DOHH2 (cell line): ENCODE results near the gene DAZAP1.

Experiments
- H3F3A ChIP-seq: fragments of 200-600 bp; sonication (generic), shearing (Covaris generic); 2 replicates; pipeline ENCODE4 v1.6.0; 2016; ENCODE audit warnings: antibody characterized with exemption, mild to moderate bottlenecking; ENCODE audit not compliant: control insufficient read depth, insufficient read depth
- H3K27ac ChIP-seq: fragments of 200-600 bp; sonication (generic); 2 replicates; pipeline ENCODE4 v1.5.1; 2014; ENCODE audit warnings: low read depth, mild to moderate bottlenecking, low read length, moderate library complexity
- H3K27me3 ChIP-seq: fragments of 200-600 bp; sonication (generic); 2 replicates; pipeline ENCODE4 v1.6.1; 2014; ENCODE audit warnings: mild to moderate bottlenecking, low read length, mixed read lengths; ENCODE audit not compliant: control insufficient read depth
- H3K36me3 ChIP-seq: fragments of 200-600 bp; sonication (generic); 2 replicates; pipeline ENCODE4 v1.6.1; 2014; ENCODE audit warnings: mild to moderate bottlenecking, low read length, moderate library complexity, mixed read lengths; ENCODE audit not compliant: control insufficient read depth
- H3K4me1 ChIP-seq: fragments of 200-600 bp; sonication (generic); 2 replicates; pipeline ENCODE4 v1.6.1; 2014; ENCODE audit warnings: mild to moderate bottlenecking, low read length, mixed read lengths; ENCODE audit not compliant: control insufficient read depth
- H3K4me2 ChIP-seq: fragments of 200-600 bp; sonication (generic); 2 replicates; pipeline ENCODE4 v1.6.0; 2014; ENCODE audit warnings: mild to moderate bottlenecking, low read length, moderate library complexity
- H3K4me3 ChIP-seq: fragments of 200-600 bp; sonication (generic); 2 replicates; pipeline ENCODE4 v1.5.1; 2014; ENCODE audit warnings: mild to moderate bottlenecking, low read length, mixed read lengths
- H3K79me2 ChIP-seq: fragments of 200-600 bp; sonication (generic); 2 replicates; pipeline ENCODE4 v1.6.1; 2014; ENCODE audit warnings: mild to moderate bottlenecking, low read length, mixed read lengths; ENCODE audit not compliant: control insufficient read depth
- H3K9me2 ChIP-seq: fragments of 200-600 bp; sonication (generic); replicated peaks from 2 replicates; pipeline ENCODE4 v1.6.1; 2014; ENCODE audit warnings: mild to moderate bottlenecking, low read length, mixed read lengths; ENCODE audit not compliant: control insufficient read depth
- H3K9me3 ChIP-seq: fragments of 200-600 bp; sonication (generic); 2 replicates; pipeline ENCODE4 v1.6.1; 2014; ENCODE audit warnings: antibody characterized with exemption, low read length, mixed read lengths; ENCODE audit not compliant: control insufficient read depth, insufficient read depth
- H4K20me1 ChIP-seq: fragments of 200-600 bp; sonication (generic); 2 replicates; pipeline ENCODE4 v1.6.0; 2014; ENCODE audit warnings: low read depth, mild to moderate bottlenecking, antibody characterized with exemption, low read length, moderate library complexity; ENCODE audit not compliant: control insufficient read depth, insufficient read depth
- CTCF ChIP-seq: fragments of 200-600 bp; sonication (generic); IDR thresholded peaks from one replicate; pipeline ENCODE4 v1.5.1; 2014; ENCODE audit warnings: antibody characterized with exemption, mild to moderate bottlenecking, low read depth, low read length; ENCODE audit not compliant: poor library complexity, severe bottlenecking
- EZH2phosphoT487 ChIP-seq: fragments of 200-600 bp; sonication (generic); IDR thresholded peaks from 2 replicates; pipeline ENCODE4 v1.6.1; 2017; ENCODE audit warnings: borderline replicate concordance, mild to moderate bottlenecking, antibody characterized with exemption, low read length, moderate library complexity, mixed read lengths

Gene DAZAP1

GRCh38 chr19:1472231-1473084 lies 65.1 kb downstream of the DAZAP1 start:
- H3F3A ChIP-seq, result 0 out of 2 replicates have a peak, but pooled peaks cover 4% of the 10 kb centered on the region
- H3K27ac ChIP-seq, result no peak overlapping the region
- H4K20me1 ChIP-seq, result peaks cover 19% of the 10 kb centered on the region; the same call in 1 of the 2 replicates
- peaks cover 39% of the 10 kb centered on the region for H3K27me3 ChIP-seq
- H3K9me3 ChIP-seq, result no peaks in the 10 kb centered on the region
- peaks cover 14% of the 10 kb centered on the region for H3K79me2 ChIP-seq
- TF ChIP-seq EZH2phosphoT487 (no peak), CTCF (no peak)
- no peaks in the 10 kb centered on the region for H3K9me2 ChIP-seq
- H3K4me2 ChIP-seq, result no peak overlapping the region
- peaks cover 8% of the 10 kb centered on the region for H3K36me3 ChIP-seq
- no peak overlapping the region for H3K4me3 ChIP-seq
- H3K4me1 ChIP-seq, result peaks cover 25% of the 10 kb centered on the region

GRCh38 chr19:1473085-1473851 lies 65.9 kb downstream of the DAZAP1 start:
- Histone ChIP-seq H3K27ac (no peak overlapping the region), H3K27me3 (peaks cover 35% of the 10 kb centered on the region), H3K4me3 (no peak overlapping the region), H3K36me3 (peaks cover 9% of the 10 kb centered on the region), H3K9me2 (no peaks in the 10 kb centered on the region), H3K4me1 (peaks cover 31% of the 10 kb centered on the region), H3F3A (0 out of 2 replicates have a peak, but pooled peaks cover 4% of the 10 kb centered on the region), H3K9me3 (no peaks in the 10 kb centered on the region), H3K4me2 (no peak overlapping the region), H4K20me1 (peaks cover 19% of the 10 kb centered on the region; the same call in 1 of the 2 replicates), H3K79me2 (peaks cover 21% of the 10 kb centered on the region)
- TF ChIP-seq EZH2phosphoT487 (no peak), CTCF (no peak)

- peaks cover 9% of the 10 kb centered on the region for H3K36me3 ChIP-seq
- H4K20me1 ChIP-seq, result peaks cover 19% of the 10 kb centered on the region; the same call in 1 of the 2 replicates
- H3K9me2 ChIP-seq, result no peaks in the 10 kb centered on the region
- H3K27me3 ChIP-seq, result peaks cover 29% of the 10 kb centered on the region
- H3K4me1 ChIP-seq, result peaks cover 32% of the 10 kb centered on the region
- TF ChIP-seq EZH2phosphoT487 (no peak), CTCF (no peak)
- no peak overlapping the region for H3K27ac ChIP-seq
- H3F3A ChIP-seq, result 0 out of 2 replicates have a peak, but pooled peaks cover 4% of the 10 kb centered on the region
- H3K9me3 ChIP-seq, result no peaks in the 10 kb centered on the region
- H3K4me2 ChIP-seq, result no peak overlapping the region
- H3K79me2 ChIP-seq, result peaks cover 28% of the 10 kb centered on the region
- H3K4me3 ChIP-seq, result no peak overlapping the region
These were observed 66.8 kb downstream of the DAZAP1 start for GRCh38 chr19:1474011-1474764.
